A549 (cell line): Measurements from ENCODE around the gene TRUB2. TPM values are rescaled to one million over a fixed set of nuclear protein-coding genes. Genes with fewer than 3 reads are reported as not detected.

Source experiments
- ATAC-seq, 2 experiments: fragments of 200-7000 bp in 1 of 2; fragments of >200 bp in 1 of 2; cut with Nextera tagmentation in 1 of 2; cut with Tn5 transposase in 1 of 2; 3 replicates each; pipeline versions ENCODE4 v1.8.0 to v1.9.1; 2018 to 2020; ENCODE audit warnings: mild to moderate bottlenecking in 1 of 2, moderate library complexity in 1 of 2
- CTCF ChIA-PET: fragments of 300-600 bp; sonication (Branson Sonifier 250); formaldehyde crosslinking; extraction: SDS; loops from one replicate; lab custom pipeline; 2021; ENCODE audit warnings: antibody characterized with exemption, inconsistent platforms; lab: Yijun Ruan, JAX
- POLR2A ChIA-PET: fragments of 350-600 bp; formaldehyde crosslinking; extraction: SDS; loops from one replicate; lab custom pipeline; 2021; ENCODE audit warnings: antibody characterized with exemption, inconsistent platforms; lab: Yijun Ruan, JAX
- DNase-seq, 2 experiments: peaks; one replicate each; pipeline versions ENCODE4 v3.0.0 to v3.0.0-alpha.2; 2011 to 2016; ENCODE audit warnings: low read depth in 1 of 2, low spot score in 1 of 2
- FAIRE-seq: peaks from 2 replicates; lab custom pipeline; 2011; peaks lifted over from hg19 to GRCh38; lab: Jason Lieb, UNC
- H3K27ac ChIP-seq, 2 experiments: fragments of >200 bp; sonication (Bioruptor Twin); formaldehyde crosslinking; 3 replicates each; pipeline ENCODE4 v1.5.1; 2016 to 2017
- H3K4me1 ChIP-seq: fragments of >200 bp; sonication (Bioruptor Twin); formaldehyde crosslinking; 3 replicates; pipeline ENCODE4 v1.6.1; 2016
- H3K4me2 ChIP-seq: fragments of >200 bp; sonication (Bioruptor Twin); formaldehyde crosslinking; 3 replicates; pipeline ENCODE4 v1.6.1; 2016
- H3K4me3 ChIP-seq: fragments of >200 bp; sonication (Bioruptor Twin); formaldehyde crosslinking; 3 replicates; pipeline ENCODE4 v1.5.1; 2016
- H3K9me3 ChIP-seq: fragments of >200 bp; sonication (Bioruptor Twin); formaldehyde crosslinking; 3 replicates; pipeline ENCODE4 v1.6.1; 2016
- CHD2 ChIP-seq: fragments of 150-350 bp; IDR thresholded peaks from 2 replicates; pipeline ENCODE4 v1.6.1; 2014; ENCODE audit warnings: low read length; ENCODE audit not compliant: partially characterized antibody
- CTCF ChIP-seq: fragments of >200 bp; sonication (Bioruptor Twin); formaldehyde crosslinking; IDR thresholded peaks from 3 replicates; pipeline ENCODE4 v1.5.1; 2016
- EHF ChIP-seq: fragments of 250-450 bp; sonication (Bioruptor Pico); IDR thresholded peaks from 2 replicates; pipeline ENCODE4 v1.5.0; 2020; ENCODE audit warnings: mild to moderate bottlenecking
- EHMT2 ChIP-seq: fragments of 200-600 bp; sonication (generic); IDR thresholded peaks from 2 replicates; pipeline ENCODE4 v1.6.1; 2016; ENCODE audit warnings: antibody characterized with exemption, low read depth, mild to moderate bottlenecking, moderate library complexity
- EP300 ChIP-seq, 2 experiments: fragments of >200 bp; sonication (Bioruptor Twin); formaldehyde crosslinking; IDR thresholded peaks; 2 replicates in 1 of 2; 3 replicates in 1 of 2; pipeline ENCODE4 v1.6.1; 2016 to 2017
- FOSB ChIP-seq: fragments of 250-450 bp; sonication (Bioruptor Pico); IDR thresholded peaks from 2 replicates; pipeline ENCODE4 v1.5.0; 2020; ENCODE audit warnings: mild to moderate bottlenecking, moderate library complexity
- FOSL2 ChIP-seq, 2 experiments: fragments of 450-650 bp in 1 of 2; fragments of >200 bp in 1 of 2; sonication (Bioruptor Twin) in 1 of 2; formaldehyde crosslinking; IDR thresholded peaks; 2 replicates each; pipeline versions ENCODE4 v1.5.0 to v1.6.1; 2016 to 2020; ENCODE audit warnings: mild to moderate bottlenecking in 1 of 2, moderate library complexity in 1 of 2
- HEYL ChIP-seq: fragments of 250-450 bp; sonication (Bioruptor Pico); IDR thresholded peaks from 2 replicates; pipeline ENCODE4 v1.8.0; 2021; ENCODE audit warnings: mild to moderate bottlenecking, moderate library complexity
- HOXA7 ChIP-seq: fragments of 250-450 bp; sonication (Bioruptor Pico); IDR thresholded peaks from 2 replicates; pipeline ENCODE4 v1.5.0; 2020; ENCODE audit warnings: mild to moderate bottlenecking, moderate library complexity
- HOXB5 ChIP-seq: fragments of 250-450 bp; sonication (Bioruptor Pico); IDR thresholded peaks from 2 replicates; pipeline ENCODE4 v1.5.0; 2020; ENCODE audit warnings: mild to moderate bottlenecking, moderate library complexity
- JUN ChIP-seq, 2 experiments: fragments of >200 bp; sonication (Bioruptor Twin); formaldehyde crosslinking; IDR thresholded peaks; 2 replicates in 1 of 2; 3 replicates in 1 of 2; pipeline ENCODE4 v1.6.1; 2016 to 2017
- MAZ ChIP-seq: fragments of 150-350 bp; IDR thresholded peaks from 2 replicates; pipeline ENCODE4 v1.6.1; 2014; ENCODE audit warnings: antibody characterized with exemption, low read depth, low read length, borderline replicate concordance
- PHF8 ChIP-seq: fragments of 200-600 bp; sonication (generic); IDR thresholded peaks from 2 replicates; pipeline ENCODE4 v1.6.1; 2016; ENCODE audit warnings: low read depth, mild to moderate bottlenecking, antibody characterized with exemption, moderate library complexity, borderline replicate concordance
- POLR2A ChIP-seq: IDR thresholded peaks from 2 replicates; pipeline ENCODE4 v1.6.1; 2012; ENCODE audit warnings: mild to moderate bottlenecking, low read length
- POLR2AphosphoS2 ChIP-seq: conservative IDR thresholded peaks from 2 replicates; pipeline ENCODE4 v1.6.1; 2012; ENCODE audit warnings: low read length, improper control_type of control experiment, inconsistent platforms
- RAD21 ChIP-seq, 2 experiments: fragments of >200 bp in 1 of 2; sonication (Bioruptor Twin) in 1 of 2; formaldehyde crosslinking in 1 of 2; IDR thresholded peaks in 1 of 2; conservative IDR thresholded peaks in 1 of 2; 2 replicates in 1 of 2; 3 replicates in 1 of 2; pipeline ENCODE4 v1.6.1; 2012 to 2018; ENCODE audit warnings: inconsistent platforms in 1 of 2
- RARB ChIP-seq: fragments of 250-450 bp; sonication (Bioruptor Pico); IDR thresholded peaks from 2 replicates; pipeline ENCODE4 v1.8.0; 2021; ENCODE audit warnings: mild to moderate bottlenecking, moderate library complexity
- RCOR1 ChIP-seq: fragments of 150-350 bp; IDR thresholded peaks from 2 replicates; pipeline ENCODE4 v1.6.1; 2014; ENCODE audit warnings: antibody characterized with exemption, low read length, low read depth
- RNF2 ChIP-seq: fragments of 200-600 bp; sonication (generic); IDR thresholded peaks from 2 replicates; pipeline ENCODE4 v1.6.1; 2016; ENCODE audit warnings: low read depth, mild to moderate bottlenecking, antibody characterized with exemption, moderate library complexity, borderline replicate concordance
- SMC3 ChIP-seq: fragments of >200 bp; sonication (Bioruptor Twin); formaldehyde crosslinking; IDR thresholded peaks from 3 replicates; pipeline ENCODE4 v1.6.1; 2018; ENCODE audit warnings: inconsistent platforms
- TFCP2L1 ChIP-seq: fragments of 250-450 bp; sonication (Bioruptor Pico); IDR thresholded peaks from 2 replicates; pipeline ENCODE4 v1.5.0; 2021; ENCODE audit warnings: mild to moderate bottlenecking
- TP53 ChIP-seq: fragments of 250-450 bp; sonication (Bioruptor Pico); IDR thresholded peaks from 2 replicates; pipeline ENCODE4 v1.5.0; 2021; ENCODE audit warnings: mild to moderate bottlenecking, moderate library complexity
- ZC3H11A ChIP-seq: fragments of 450-650 bp; IDR thresholded peaks from 2 replicates; pipeline ENCODE4 v1.6.1; 2014; ENCODE audit warnings: antibody characterized with exemption, mild to moderate bottlenecking
- ZFP36 ChIP-seq: fragments of 450-650 bp; IDR thresholded peaks from 2 replicates; pipeline ENCODE4 v1.6.1; 2014; ENCODE audit warnings: borderline replicate concordance; ENCODE audit not compliant: partially characterized antibody
- ZNF302 ChIP-seq: fragments of 250-450 bp; sonication (Bioruptor Pico); IDR thresholded peaks from 2 replicates; pipeline ENCODE4 v1.9.0; 2021; ENCODE audit warnings: inconsistent platforms, mild to moderate bottlenecking, moderate library complexity
- WGBS: methylation state at CpG from one replicate; pipeline ENCODE4 v1.1.6; 2017; ENCODE audit errors: missing lambda C conversion rate; 5-methylcytosine and 5-hydroxymethylcytosine counted together
- polyA plus RNA-seq, 4 experiments: library from polyadenylated mRNA; depleted of rRNA in 3 of 4; stranded (reverse); fragments of >200 nt; fragmentation: RNase III in 1 of 4; extraction: RNeasy Plus Mini Kit Qiagen cat#74134 plus additional on column Dnase treatment in 1 of 4; gene quantifications; 2 replicates in 3 of 4; 3 replicates in 1 of 4; pipeline ENCODE4 v1.2.3, GENCODE V29; 2011 to 2017
- TF ChIP-seq, protein P1 (sequence below): fragments of 250-450 bp; sonication (Bioruptor Pico); IDR thresholded peaks from 2 replicates; pipeline ENCODE4 v1.5.0; 2020; ENCODE audit warnings: low read depth, mild to moderate bottlenecking, moderate library complexity
- TF ChIP-seq, protein P2 (sequence below): IDR thresholded peaks from 2 replicates; pipeline ENCODE4 v1.6.1; 2012
- TF ChIP-seq, protein P3 (sequence below): IDR thresholded peaks from 2 replicates; pipeline ENCODE4 v1.6.1; 2012; ENCODE audit warnings: low read depth, borderline replicate concordance
- TF ChIP-seq, protein P4 (sequence below): fragments of 450-650 bp; IDR thresholded peaks from 2 replicates; pipeline ENCODE4 v1.6.1; 2014; ENCODE audit warnings: antibody characterized with exemption
- TF ChIP-seq, protein P5 (sequence below): fragments of 250-450 bp; sonication (Bioruptor Pico); IDR thresholded peaks from 2 replicates; pipeline ENCODE4 v1.5.0; 2021; ENCODE audit warnings: mild to moderate bottlenecking, moderate library complexity, borderline replicate concordance
- TF ChIP-seq, protein P6 (sequence below): fragments of >200 bp; sonication (Bioruptor Twin); formaldehyde crosslinking; IDR thresholded peaks from 3 replicates; pipeline ENCODE4 v1.6.1; 2016

TRUB2 gene
- polyA plus RNA-seq, 2 of the 4 experiments (the other 2 are of a cell fraction) = 29.0 to 38.7 TPM

DNA sequence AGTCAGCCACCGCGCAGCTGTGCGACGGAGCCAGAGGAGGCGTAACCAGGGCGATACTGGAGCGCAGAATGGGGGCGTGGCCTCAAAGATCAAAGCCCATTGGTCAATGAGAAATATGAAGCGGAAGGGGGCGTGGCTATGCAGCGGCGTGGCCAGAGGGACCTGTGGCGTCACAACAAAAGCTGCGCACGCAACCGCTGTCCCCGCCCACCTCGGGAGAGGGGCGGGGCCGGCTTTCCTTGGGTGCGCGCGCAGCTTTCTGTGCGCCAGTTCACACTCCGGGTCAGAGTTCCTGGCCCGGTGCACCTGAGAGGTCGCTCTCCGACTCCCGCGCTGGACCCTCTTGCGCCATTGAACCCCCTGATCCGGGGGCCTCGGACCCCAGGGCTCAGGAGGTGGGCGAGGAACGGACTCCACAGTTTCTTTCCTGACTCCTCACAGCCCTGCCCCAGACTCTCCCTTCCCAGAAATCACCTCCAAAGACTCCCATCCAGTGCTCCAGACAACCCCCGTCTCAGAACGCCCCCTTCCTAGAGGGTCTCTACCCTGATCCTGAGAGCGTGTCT lies 46.2 kb downstream of the TRUB2 start, which contains the start of gene SWI5:
Gene SWI5 (plus strand): TSS at position 269 of the 566 bp plus-strand sequence.
- ChIA-PET CTCF (interaction anchor here (0.7 to 1.2 kb wide), 6 partner anchors 16 to 86 kb away, joined by 3 to 7 read pairs (median 4); partner anchors contain the start of gene SLC27A4), POLR2A (interaction anchor here (0.5 to 1.2 kb wide), 16 partner anchors 11 to 675 kb away, joined by 3 to 19 read pairs (median 4); partner anchors contain the start of genes BBLN and URM1)
- ATAC-seq = peak; percentile 75 to 97
- no peak for TF ChIP-seq EP300 (IDR thresholded peaks at IDR 0.05)
- TF ChIP-seq, protein P1, sequence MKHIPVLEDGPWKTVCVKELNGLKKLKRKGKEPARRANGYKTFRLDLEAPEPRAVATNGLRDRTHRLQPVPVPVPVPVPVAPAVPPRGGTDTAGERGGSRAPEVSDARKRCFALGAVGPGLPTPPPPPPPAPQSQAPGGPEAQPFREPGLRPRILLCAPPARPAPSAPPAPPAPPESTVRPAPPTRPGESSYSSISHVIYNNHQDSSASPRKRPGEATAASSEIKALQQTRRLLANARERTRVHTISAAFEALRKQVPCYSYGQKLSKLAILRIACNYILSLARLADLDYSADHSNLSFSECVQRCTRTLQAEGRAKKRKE (CRISPR knock-in tag) = no peak
- TF ChIP-seq, protein P2, sequence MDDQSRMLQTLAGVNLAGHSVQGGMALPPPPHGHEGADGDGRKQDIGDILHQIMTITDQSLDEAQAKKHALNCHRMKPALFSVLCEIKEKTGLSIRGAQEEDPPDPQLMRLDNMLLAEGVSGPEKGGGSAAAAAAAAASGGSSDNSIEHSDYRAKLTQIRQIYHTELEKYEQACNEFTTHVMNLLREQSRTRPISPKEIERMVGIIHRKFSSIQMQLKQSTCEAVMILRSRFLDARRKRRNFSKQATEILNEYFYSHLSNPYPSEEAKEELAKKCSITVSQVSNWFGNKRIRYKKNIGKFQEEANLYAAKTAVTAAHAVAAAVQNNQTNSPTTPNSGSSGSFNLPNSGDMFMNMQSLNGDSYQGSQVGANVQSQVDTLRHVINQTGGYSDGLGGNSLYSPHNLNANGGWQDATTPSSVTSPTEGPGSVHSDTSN = no peak
- TF ChIP-seq RNF2 = no peak
- no peak for TF ChIP-seq POLR2AphosphoS2
- TF ChIP-seq, protein P3, sequence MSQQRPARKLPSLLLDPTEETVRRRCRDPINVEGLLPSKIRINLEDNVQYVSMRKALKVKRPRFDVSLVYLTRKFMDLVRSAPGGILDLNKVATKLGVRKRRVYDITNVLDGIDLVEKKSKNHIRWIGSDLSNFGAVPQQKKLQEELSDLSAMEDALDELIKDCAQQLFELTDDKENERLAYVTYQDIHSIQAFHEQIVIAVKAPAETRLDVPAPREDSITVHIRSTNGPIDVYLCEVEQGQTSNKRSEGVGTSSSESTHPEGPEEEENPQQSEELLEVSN = no peak
- TF ChIP-seq HEYL = no peak
- no peak for TF ChIP-seq FOSL2 (IDR thresholded peaks at IDR 0.05)
- TF ChIP-seq FOSL2 (CRISPR knock-in tag; IDR thresholded peaks at IDR 0.05) = no peak
- TF ChIP-seq, protein P4, sequence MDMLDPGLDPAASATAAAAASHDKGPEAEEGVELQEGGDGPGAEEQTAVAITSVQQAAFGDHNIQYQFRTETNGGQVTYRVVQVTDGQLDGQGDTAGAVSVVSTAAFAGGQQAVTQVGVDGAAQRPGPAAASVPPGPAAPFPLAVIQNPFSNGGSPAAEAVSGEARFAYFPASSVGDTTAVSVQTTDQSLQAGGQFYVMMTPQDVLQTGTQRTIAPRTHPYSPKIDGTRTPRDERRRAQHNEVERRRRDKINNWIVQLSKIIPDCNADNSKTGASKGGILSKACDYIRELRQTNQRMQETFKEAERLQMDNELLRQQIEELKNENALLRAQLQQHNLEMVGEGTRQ = peak; percentile 74
- no peak for TF ChIP-seq RARB
- no peak for TF ChIP-seq EHF (CRISPR knock-in tag)
- no peak for TF ChIP-seq TP53 (CRISPR knock-in tag)
- TF ChIP-seq HOXA7 = no peak
- no peak for TF ChIP-seq EHMT2
- TF ChIP-seq, protein P5, sequence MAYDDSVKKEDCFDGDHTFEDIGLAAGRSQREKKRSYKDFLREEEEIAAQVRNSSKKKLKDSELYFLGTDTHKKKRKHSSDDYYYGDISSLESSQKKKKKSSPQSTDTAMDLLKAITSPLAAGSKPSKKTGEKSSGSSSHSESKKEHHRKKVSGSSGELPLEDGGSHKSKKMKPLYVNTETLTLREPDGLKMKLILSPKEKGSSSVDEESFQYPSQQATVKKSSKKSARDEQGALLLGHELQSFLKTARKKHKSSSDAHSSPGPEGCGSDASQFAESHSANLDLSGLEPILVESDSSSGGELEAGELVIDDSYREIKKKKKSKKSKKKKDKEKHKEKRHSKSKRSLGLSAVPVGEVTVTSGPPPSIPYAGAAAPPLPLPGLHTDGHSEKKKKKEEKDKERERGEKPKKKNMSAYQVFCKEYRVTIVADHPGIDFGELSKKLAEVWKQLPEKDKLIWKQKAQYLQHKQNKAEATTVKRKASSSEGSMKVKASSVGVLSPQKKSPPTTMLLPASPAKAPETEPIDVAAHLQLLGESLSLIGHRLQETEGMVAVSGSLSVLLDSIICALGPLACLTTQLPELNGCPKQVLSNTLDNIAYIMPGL (CRISPR knock-in tag) = no peak
- no peak for TF ChIP-seq ZC3H11A
- TF ChIP-seq FOSB (CRISPR knock-in tag) = no peak
- no peak for TF ChIP-seq RCOR1
- TF ChIP-seq MAZ = no peak
- TF ChIP-seq CTCF = no peak
- no peak for TF ChIP-seq TFCP2L1 (CRISPR knock-in tag)
- TF ChIP-seq, protein P6, sequence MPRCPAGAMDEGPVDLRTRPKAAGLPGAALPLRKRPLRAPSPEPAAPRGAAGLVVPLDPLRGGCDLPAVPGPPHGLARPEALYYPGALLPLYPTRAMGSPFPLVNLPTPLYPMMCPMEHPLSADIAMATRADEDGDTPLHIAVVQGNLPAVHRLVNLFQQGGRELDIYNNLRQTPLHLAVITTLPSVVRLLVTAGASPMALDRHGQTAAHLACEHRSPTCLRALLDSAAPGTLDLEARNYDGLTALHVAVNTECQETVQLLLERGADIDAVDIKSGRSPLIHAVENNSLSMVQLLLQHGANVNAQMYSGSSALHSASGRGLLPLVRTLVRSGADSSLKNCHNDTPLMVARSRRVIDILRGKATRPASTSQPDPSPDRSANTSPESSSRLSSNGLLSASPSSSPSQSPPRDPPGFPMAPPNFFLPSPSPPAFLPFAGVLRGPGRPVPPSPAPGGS = peak; percentile 86
- no peak for TF ChIP-seq ZFP36
- peak; percentile 57; the same call in 1 of the 2 replicates for TF ChIP-seq PHF8
- TF ChIP-seq SMC3 = no peak
- peak; percentile 96 for TF ChIP-seq POLR2A
- no peak for TF ChIP-seq ZNF302
- no peak for TF ChIP-seq CHD2
- TF ChIP-seq JUN (IDR thresholded peaks at IDR 0.05) = peak; percentile 66 to 75; a peak in 4 of 5 replicates
- TF ChIP-seq HOXB5 (CRISPR knock-in tag) = no peak
- TF ChIP-seq RAD21 (conservative IDR thresholded peaks at IDR 0.05 in 1 of 2, IDR thresholded peaks at IDR 0.05 in 1 of 2) = no peak

More for the DNA sequence above, 46.2 kb downstream of the TRUB2 start, which contains the start of gene SWI5:
- Histone ChIP-seq H3K4me1 (peaks cover 12% of the 10 kb centered on the region; the same call in 2 of the 3 replicates), H3K9me3 (no peaks in the 10 kb centered on the region), H3K27ac (peak within 1 kb of the TSS; percentile 94), H3K4me3 (peak within 1 kb of the TSS; percentile 95), H3K4me2 (peak within 1 kb of the TSS; percentile 95)
- FAIRE-seq = no peak
- under 1% methylated on average over 20 of the region's 38 CpGs for WGBS
- peak; percentile 97 to 99 for DNase-seq
